Naive thymus-derived CD8-positive, alpha-beta T cell (primary cell): ENCODE data around the gene SPTAN1. TPM values are rescaled to one million over a fixed set of nuclear protein-coding genes. Genes with fewer than 3 reads are reported as not detected.

ENCODE experiments used
- ATAC-seq, 2 donors: fragments of 150-1000 bp; cut with Tn5 transposase in 1 of 2; sonication (Bioruptor Pico), chemical (Tn5 transposase) in 1 of 2; 1 replicate in 1 of 2; 2 replicates in 1 of 2; pipeline ENCODE4 v1.10.0; 2021; ENCODE audit warnings: mild to moderate bottlenecking in 2 of 2, moderate library complexity in 2 of 2
- POLR2A ChIA-PET: fragments of 350-600 bp; sonication (Branson Sonifier 250); formaldehyde crosslinking; loops from one replicate; lab custom pipeline; 2021; ENCODE audit warnings: antibody characterized with exemption; lab: Charles Lee
- DNase-seq, 10 donors: peaks; one replicate each; pipeline versions ENCODE4 v3.0.0 to v3.0.0-alpha.2; 2020 to 2022
- H3K27ac Mint-ChIP-seq, 10 donors: one replicate each; pipeline ENCODE4 v1.8.0; 2020 to 2022; ENCODE audit warnings: mild to moderate bottlenecking in 10 of 10, mixed read lengths in 10 of 10, moderate library complexity in 4 of 10, inconsistent platforms in 1 of 10
- H3K27me3 Mint-ChIP-seq, 5 donors: one replicate each; pipeline ENCODE4 v1.8.0; 2021 to 2022; ENCODE audit warnings: mixed read lengths in 5 of 5
- H3K36me3 Mint-ChIP-seq, 3 donors: one replicate each; pipeline ENCODE4 v1.8.0; 2020 to 2022; ENCODE audit warnings: mixed read lengths in 3 of 3, mild to moderate bottlenecking in 2 of 3, inconsistent platforms in 1 of 3
- H3K4me1 Mint-ChIP-seq, 4 donors: one replicate each; pipeline ENCODE4 v1.8.0; 2021 to 2022; ENCODE audit warnings: mixed read lengths in 4 of 4
- H3K4me3 Mint-ChIP-seq, 10 donors: one replicate each; pipeline ENCODE4 v1.8.0; 2020 to 2022; ENCODE audit warnings: mild to moderate bottlenecking in 10 of 10, mixed read lengths in 10 of 10, moderate library complexity in 6 of 10, inconsistent platforms in 1 of 10
- H3K9me3 Mint-ChIP-seq, 9 donors: one replicate each; pipeline ENCODE4 v1.8.0; 2020 to 2022; ENCODE audit warnings: mixed read lengths in 9 of 9, mild to moderate bottlenecking in 3 of 9, inconsistent platforms in 1 of 9, moderate library complexity in 1 of 9
- polyA plus RNA-seq, 3 donors: library from polyadenylated mRNA; unstranded; fragments of 300-500 nt; fragmentation: Illumina TruSeq; gene quantifications; one replicate each; pipeline ENCODE4 v1.2.3, GENCODE V29; 2021
- total RNA-seq, 8 experiments: library from RNA in 2 of 8; stranded (reverse) in 2 of 8; gene quantifications; one replicate each; pipeline ENCODE4 v1.2.3 and lab custom pipeline; 2021 to 2026

SPTAN1 gene
- total and polyA plus RNA-seq, 5 experiments from 2014 or later = 38.2 to 402 (median 117) TPM

DNA sequence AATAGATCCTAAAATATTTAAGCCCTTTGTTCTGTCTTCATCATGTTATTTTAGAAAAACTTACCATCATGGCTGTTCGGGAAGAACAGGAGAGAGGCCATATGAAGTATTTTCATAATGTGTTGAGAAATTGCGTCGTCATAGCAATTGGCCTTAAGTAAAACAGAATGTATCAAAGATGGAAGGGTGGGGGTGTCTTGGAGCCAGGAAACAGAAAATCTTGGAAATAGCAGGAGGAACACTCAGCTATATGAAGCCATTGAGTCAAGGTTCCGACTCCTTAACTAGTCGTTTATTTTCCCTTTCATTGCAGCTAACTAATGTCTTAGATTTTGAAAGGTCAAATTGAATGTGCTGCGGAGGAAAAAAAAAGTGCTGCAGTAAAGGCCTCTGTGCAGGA lies 1.3 kb downstream of the SPTAN1 start:
- peaks cover 0 to 2% (median 0%) of the 10 kb centered on the region in 3 donors for H3K36me3 Mint-ChIP-seq
- ATAC-seq = no peak
- peaks cover 16 to 45% (median 35%) of the 10 kb centered on the region in 4 donors for H3K4me1 Mint-ChIP-seq
- POLR2A ChIA-PET = interaction anchor here (0.6 to 3.9 kb wide), 8 partner anchors 10 to 136 kb away, joined by 3 to 19 read pairs (median 4); partner anchors contain the start of genes GLE1 and SET
- DNase-seq = no peak
- H3K27me3 Mint-ChIP-seq = no peaks in the 10 kb centered on the region
- H3K27ac Mint-ChIP-seq = no peak overlapping the region
- no peak overlapping the region for H3K4me3 Mint-ChIP-seq
- H3K9me3 Mint-ChIP-seq = no peaks in the 10 kb centered on the region

DNA sequence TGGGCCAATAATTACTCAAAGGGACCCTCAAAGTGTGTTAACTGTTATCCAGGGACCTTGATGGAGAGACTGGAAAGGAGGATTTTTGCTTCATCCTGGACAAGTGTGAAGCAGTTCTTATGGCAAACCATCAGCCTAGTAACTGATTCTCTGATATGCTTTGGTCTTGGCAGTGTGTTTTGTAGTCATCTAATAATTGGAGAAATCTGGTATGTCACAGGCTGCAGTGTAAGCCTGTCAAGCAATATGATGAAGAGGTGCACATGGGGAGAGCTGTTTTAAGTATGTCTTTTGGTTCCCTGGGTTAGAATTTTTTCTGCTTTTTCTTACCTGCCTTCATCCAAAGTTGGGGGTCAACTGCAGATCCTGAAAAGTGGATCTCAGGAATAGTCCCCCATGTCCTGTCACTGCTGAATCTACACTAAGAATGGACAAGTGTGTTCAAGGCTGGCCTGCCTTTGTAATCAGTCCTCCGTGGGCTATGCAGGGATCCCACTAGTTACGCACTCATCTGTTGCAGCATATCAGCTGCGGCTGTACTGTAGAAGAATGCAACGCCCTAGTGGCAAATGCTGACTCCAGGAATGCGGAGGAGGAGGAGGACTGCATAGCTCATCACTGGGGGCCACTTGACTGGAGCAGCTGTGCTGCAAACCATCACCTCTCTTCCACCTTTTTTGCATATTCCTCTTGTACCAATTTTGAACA lies 1.9 kb downstream of the SPTAN1 start:
- Mint-ChIP-seq H3K4me3 (no peak overlapping the region), H3K4me1 (peaks cover 21 to 51% (median 41%) of the 10 kb centered on the region in 4 donors), H3K36me3 (no peaks in the 10 kb centered on the region), H3K27ac (no peak overlapping the region), H3K9me3 (no peaks in the 10 kb centered on the region), H3K27me3 (no peaks in the 10 kb centered on the region)
- ATAC-seq (no peak), DNase-seq (peak in 5 of 10 donors; percentile 10 to 62 (median 13))
- POLR2A ChIA-PET = interaction anchor here (0.6 to 3.9 kb wide), 5 partner anchors 11 to 95 kb away, joined by 3 to 19 read pairs (median 3); partner anchors contain the start of gene GLE1

DNA sequence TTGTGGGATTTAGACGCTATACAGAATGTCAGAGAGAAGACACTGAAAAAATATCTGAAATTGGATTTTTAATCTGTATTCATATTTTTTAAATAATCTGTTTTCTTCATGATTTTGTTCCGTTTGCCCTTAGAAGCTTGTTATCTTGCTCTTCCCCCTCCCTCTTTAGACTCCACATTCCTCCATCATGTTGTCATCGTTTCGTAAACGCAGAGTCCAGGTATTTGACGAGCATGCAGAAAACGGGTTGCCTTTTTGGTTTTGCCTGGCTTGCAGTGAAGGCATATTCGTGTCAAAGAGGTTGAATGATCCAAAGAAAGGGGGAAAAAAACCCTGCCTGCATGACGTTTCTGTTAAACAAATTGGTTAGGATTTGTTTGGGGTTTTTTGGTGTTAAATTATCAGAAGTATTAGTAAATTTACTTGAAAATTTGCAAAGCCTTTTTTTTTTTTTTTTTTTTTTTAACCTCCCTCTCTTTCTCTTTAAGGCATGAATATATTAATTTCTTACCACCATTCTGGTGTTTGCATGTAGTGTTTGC lies 2.9 kb downstream of the SPTAN1 start:
- no peaks in the 10 kb centered on the region for H3K27me3 Mint-ChIP-seq
- ATAC-seq = no peak
- H3K36me3 Mint-ChIP-seq = no peaks in the 10 kb centered on the region
- POLR2A ChIA-PET = interaction anchor here (0.7 to 1.0 kb wide), 2 partner anchors 35 to 263 kb away, joined by 3 to 4 read pairs; partner anchors contain the start of gene ENDOG
- H3K4me1 Mint-ChIP-seq = peaks cover 19 to 49% (median 39%) of the 10 kb centered on the region in 4 donors
- no peaks in the 10 kb centered on the region for H3K9me3 Mint-ChIP-seq
- H3K4me3 Mint-ChIP-seq = no peak overlapping the region
- no peak overlapping the region for H3K27ac Mint-ChIP-seq
- DNase-seq = no peak

DNA sequence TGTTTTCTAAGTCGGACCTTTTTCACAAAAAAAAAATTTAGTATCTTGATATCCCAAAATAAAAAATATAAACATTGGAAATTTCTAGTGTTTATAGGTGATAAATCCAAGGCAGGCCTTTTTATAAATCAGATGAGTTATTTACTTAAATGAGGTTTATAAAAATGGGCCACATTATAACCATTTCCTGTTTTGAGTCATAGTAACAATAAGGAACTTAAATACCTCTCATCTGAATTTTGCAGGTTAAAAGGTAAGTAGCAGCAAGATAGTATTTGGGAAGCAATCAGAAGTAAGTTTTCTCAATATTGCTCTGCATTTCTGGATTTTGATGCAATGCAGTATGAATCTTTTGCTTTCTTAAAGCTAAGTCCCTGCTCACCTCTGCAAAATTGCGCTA lies 3.9 kb downstream of the SPTAN1 start:
- H3K27ac Mint-ChIP-seq = peak overlapping the region in 3 of 10 donors; percentile 4 to 61 (median 22)
- peak overlapping the region in 8 of 10 donors; percentile 15 to 59 (median 40) for H3K4me3 Mint-ChIP-seq
- no peak for ATAC-seq
- no peaks in the 10 kb centered on the region for H3K36me3 Mint-ChIP-seq
- POLR2A ChIA-PET = interaction anchor here (1.0 to 1.1 kb wide), 2 partner anchors 23 to 262 kb away, joined by 3 read pairs; partner anchors contain the start of gene ENDOG
- H3K9me3 Mint-ChIP-seq = no peaks in the 10 kb centered on the region
- H3K4me1 Mint-ChIP-seq = peaks cover 19 to 43% (median 34%) of the 10 kb centered on the region in 4 donors
- DNase-seq = no peak
- H3K27me3 Mint-ChIP-seq = no peaks in the 10 kb centered on the region

DNA sequence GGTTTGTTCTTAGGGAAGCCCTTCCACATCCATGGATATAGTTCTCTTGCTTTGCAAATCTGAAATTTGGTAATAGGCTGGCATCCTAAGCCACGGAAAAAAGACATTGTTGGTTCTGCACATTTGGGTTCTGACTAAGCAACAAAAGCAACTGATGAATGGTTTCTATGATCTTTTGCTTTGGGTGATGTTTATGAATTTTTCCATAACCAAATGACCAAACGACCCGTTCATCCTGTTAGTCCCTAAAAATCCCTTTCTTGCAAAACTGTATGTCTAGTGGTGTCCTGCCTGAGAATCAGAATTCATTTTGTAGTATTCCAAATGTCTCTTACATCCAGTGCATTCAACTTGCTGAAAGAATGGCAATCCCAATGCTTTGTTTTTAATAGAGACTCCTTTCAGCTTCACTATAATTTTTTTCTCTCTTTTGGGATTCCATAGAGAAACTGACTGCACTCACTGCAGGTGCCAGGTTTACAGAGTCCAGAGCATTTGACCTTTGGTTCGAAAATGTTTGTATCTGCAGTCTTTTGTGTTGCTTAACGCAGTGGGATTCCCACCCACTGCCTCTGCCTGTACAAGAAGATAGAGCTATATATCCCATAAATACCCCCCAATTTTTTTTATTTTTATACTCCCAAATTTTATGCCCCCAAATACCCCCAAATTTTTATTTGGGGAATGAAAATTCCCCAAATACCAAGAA lies 4.7 kb downstream of the SPTAN1 start:
- peaks cover 13 to 39% (median 32%) of the 10 kb centered on the region in 4 donors for H3K4me1 Mint-ChIP-seq
- peaks cover 0 to 4% (median 3%) of the 10 kb centered on the region in 3 donors for H3K36me3 Mint-ChIP-seq
- peak overlapping the region in 7 of 10 donors; percentile 14 to 64 (median 34) for H3K27ac Mint-ChIP-seq
- no peaks in the 10 kb centered on the region for H3K9me3 Mint-ChIP-seq
- no peaks in the 10 kb centered on the region for H3K27me3 Mint-ChIP-seq
- DNase-seq (no peak), ATAC-seq (no peak)
- POLR2A ChIA-PET = interaction anchor here (1.1 kb wide), 1 partner anchor 22 kb away, joined by 3 read pairs; no protein-coding TSS in a partner anchor
- peak overlapping the region in 8 of 10 donors; percentile 22 to 59 (median 48) for H3K4me3 Mint-ChIP-seq

DNA sequence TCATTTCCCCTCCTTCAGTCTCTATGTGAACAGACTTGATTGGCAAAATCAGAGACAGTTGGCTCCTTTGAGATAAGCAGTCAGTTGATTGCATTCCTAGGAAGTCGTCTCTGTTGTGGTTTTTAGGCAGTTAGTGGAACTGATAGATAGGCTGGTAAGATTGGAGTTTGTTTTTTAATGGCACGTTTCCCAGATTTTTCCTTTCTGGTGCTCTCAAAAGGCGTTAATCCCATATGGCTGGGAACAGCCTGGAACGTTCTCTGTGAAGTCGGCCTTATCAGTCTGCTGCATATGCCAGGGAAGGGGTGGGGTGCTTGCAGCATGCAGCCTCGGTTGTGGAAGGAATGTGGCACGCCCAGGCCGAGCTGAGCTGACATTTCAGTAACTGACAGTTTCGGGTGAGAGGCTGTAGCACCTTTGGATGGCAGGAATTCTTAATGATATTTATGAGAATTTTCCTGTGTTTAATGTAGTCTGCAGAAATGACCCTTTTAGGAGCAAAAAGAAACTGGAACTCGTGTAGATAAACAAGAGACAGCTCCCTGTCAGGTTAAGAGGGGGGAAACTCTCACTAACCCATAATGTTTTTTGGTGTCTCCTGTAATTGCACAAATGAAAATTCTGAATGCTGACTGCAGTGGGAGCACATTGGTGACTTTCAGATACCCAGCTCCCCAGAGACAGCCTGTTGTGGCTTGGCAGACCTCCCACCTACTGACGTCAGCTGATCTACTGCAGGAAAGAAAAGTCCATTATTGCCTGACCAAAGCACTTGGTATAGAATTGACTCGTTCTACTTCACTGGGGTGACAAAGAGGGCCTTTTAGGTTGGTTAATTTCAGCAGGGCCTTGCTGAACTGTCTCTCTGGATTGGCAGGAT lies 6.3 kb downstream of the SPTAN1 start:
- ATAC-seq (peak; percentile 73 to 85), DNase-seq (peak; percentile 26 to 82 (median 61))
- Mint-ChIP-seq H3K27ac (peak overlapping the region; percentile 63 to 96 (median 86)), H3K4me3 (peak overlapping the region; percentile 36 to 82 (median 61)), H3K27me3 (no peaks in the 10 kb centered on the region), H3K4me1 (peaks cover 18 to 42% (median 35%) of the 10 kb centered on the region in 4 donors), H3K9me3 (no peaks in the 10 kb centered on the region), H3K36me3 (peaks cover 0 to 12% (median 3%) of the 10 kb centered on the region in 3 donors)
- POLR2A ChIA-PET = interaction anchor here (0.7 to 0.9 kb wide), 2 partner anchors 50 to 767 kb away, joined by 3 read pairs; no protein-coding TSS in a partner anchor

DNA sequence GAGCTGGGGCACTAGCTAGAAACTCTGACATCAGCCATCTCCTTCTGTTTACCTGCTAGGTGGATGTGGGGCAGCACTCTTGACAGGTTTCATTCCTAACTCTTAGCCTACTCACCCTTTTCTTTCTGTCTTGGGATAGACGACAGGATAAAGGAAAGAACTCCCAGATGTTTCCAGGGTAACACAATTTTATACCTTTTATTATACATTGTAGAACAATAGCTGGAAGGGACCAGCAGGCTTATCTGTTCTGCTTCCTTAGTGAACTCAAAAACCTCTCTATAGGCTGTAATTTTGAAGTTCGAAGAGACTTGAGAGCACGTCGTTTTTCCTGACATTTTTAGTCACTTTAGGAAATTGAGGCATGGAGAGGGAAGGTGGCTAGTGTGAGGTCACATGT lies 13.2 kb downstream of the SPTAN1 start:
- H3K36me3 Mint-ChIP-seq = peaks cover 7 to 52% (median 12%) of the 10 kb centered on the region in 3 donors
- POLR2A ChIA-PET = no interaction called here
- ATAC-seq (no peak), DNase-seq (no peak)
- peak overlapping the region in 5 of 10 donors; percentile 26 to 58 (median 33) for H3K27ac Mint-ChIP-seq
- no peaks in the 10 kb centered on the region for H3K27me3 Mint-ChIP-seq
- no peak overlapping the region for H3K4me3 Mint-ChIP-seq
- H3K4me1 Mint-ChIP-seq = peaks cover 17 to 36% (median 24%) of the 10 kb centered on the region in 4 donors
- no peaks in the 10 kb centered on the region for H3K9me3 Mint-ChIP-seq

DNA sequence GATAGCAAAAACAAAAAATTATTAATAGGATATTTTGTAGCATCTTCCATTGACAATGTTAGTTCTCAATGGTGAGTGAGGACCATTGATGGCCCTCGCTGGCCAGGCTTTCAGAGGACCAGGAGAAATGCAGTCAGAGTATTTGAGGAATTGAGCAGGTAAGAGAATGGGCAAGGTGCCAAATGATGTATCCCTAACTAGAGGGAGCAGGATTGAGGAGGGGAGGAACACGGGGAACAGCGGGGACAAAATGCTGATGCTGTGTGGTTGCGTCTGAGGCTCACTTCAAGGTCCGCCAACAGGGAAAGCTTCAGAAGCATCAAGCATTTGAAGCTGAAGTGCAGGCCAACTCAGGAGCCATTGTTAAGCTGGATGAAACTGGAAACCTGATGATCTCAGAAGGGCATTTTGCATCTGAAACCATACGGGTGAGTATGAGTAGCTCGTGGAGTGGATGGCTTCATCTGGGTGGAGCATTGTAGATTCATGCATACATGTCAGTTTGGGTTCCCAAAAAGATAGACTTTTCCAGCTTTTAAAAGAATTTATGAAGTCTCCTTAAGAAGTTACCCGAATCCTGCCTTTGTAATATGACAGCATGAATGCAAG lies 16.2 kb downstream of the SPTAN1 start:
- Mint-ChIP-seq H3K27me3 (no peaks in the 10 kb centered on the region), H3K27ac (peak overlapping the region in 3 of 10 donors; percentile 43 to 79 (median 65)), H3K4me1 (peaks cover 14 to 26% (median 19%) of the 10 kb centered on the region in 4 donors), H3K36me3 (peaks cover 7 to 67% (median 12%) of the 10 kb centered on the region in 3 donors), H3K9me3 (no peaks in the 10 kb centered on the region), H3K4me3 (no peak overlapping the region)
- no peak for ATAC-seq
- DNase-seq = no peak
- POLR2A ChIA-PET = interaction anchor here (0.6 kb wide), 1 partner anchor 331 kb away, joined by 3 read pairs; no protein-coding TSS in a partner anchor

DNA sequence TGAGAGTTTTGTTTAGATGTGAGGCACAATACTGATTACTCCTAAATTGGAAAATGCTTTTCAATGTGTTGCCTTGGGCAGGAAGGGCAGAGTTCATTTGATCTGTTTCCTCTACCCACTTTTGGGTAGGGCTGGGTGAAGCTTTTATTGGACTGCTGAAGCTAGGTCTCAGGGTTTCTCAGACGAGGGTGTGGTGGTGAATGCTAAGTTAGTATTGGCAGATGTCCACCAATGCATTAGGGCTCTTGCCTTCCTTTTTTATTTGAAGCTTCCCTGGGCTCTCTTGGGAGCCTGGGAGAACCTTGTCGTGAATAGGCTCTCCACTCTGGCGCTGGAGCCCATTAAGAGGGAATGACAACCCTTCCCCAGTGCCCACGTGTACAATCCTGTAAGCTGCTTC lies 23.1 kb downstream of the SPTAN1 start:
- H3K27me3 Mint-ChIP-seq = no peaks in the 10 kb centered on the region
- POLR2A ChIA-PET = interaction anchor here (0.6 to 1.1 kb wide), 2 partner anchors 23 to 331 kb away, joined by 4 to 5 read pairs; partner anchors contain the start of gene SPTAN1
- H3K9me3 Mint-ChIP-seq = no peaks in the 10 kb centered on the region
- no peak overlapping the region for H3K4me3 Mint-ChIP-seq
- ATAC-seq = no peak
- peak overlapping the region in 5 of 10 donors; percentile 19 to 83 (median 32) for H3K27ac Mint-ChIP-seq
- peaks cover 0 to 92% (median 15%) of the 10 kb centered on the region in 3 donors for H3K36me3 Mint-ChIP-seq
- DNase-seq = no peak
- peaks cover 0 to 13% (median 8%) of the 10 kb centered on the region in 4 donors for H3K4me1 Mint-ChIP-seq

DNA sequence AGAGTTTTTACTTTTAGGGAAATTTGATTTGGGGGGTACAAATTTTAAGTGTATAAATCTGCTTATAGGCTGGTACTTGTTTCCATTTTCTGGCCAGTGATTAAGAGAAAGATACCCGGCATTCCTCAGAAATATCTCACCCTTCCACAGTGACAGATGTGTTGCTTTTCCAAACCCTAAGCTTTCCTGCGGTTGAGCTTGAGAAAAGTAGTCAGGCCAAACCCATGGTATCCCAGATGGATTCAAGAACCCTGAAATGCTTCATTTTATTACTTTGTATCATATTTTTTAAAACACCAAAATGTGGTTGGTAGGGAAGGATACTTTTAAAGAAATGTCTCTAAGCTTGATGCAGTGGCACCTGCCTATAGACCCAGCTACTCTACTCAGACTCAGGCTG lies 23.5 kb downstream of the SPTAN1 start:
- POLR2A ChIA-PET = no interaction called here
- peak overlapping the region in 3 of 10 donors; percentile 16 to 58 (median 35) for H3K27ac Mint-ChIP-seq
- H3K4me1 Mint-ChIP-seq = peaks cover 0 to 13% (median 8%) of the 10 kb centered on the region in 4 donors
- H3K4me3 Mint-ChIP-seq = no peak overlapping the region
- H3K27me3 Mint-ChIP-seq = no peaks in the 10 kb centered on the region
- no peaks in the 10 kb centered on the region for H3K9me3 Mint-ChIP-seq
- peaks cover 0 to 92% (median 15%) of the 10 kb centered on the region in 3 donors for H3K36me3 Mint-ChIP-seq
- DNase-seq = no peak
- ATAC-seq = no peak

DNA sequence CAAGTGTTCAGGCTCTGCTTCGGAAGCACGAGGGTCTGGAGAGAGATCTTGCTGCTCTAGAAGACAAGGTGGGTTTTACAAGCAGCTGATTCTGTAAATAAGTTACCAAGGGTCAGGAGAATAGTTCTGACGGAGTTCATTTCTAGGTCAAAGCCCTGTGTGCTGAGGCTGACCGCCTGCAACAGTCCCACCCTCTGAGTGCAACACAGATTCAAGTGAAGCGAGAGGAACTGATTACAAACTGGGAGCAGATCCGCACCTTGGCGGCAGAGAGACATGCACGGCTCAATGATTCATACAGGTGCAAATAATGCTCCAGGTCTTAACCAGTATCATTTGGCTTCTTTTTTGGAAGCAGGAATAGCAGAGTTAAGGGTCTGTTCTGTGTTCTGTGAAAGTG lies 24.8 kb downstream of the SPTAN1 start:
- H3K4me1 Mint-ChIP-seq = peaks cover 0 to 13% (median 7%) of the 10 kb centered on the region in 4 donors
- DNase-seq (no peak), ATAC-seq (no peak)
- peak overlapping the region in 3 of 10 donors; percentile 21 to 80 (median 72) for H3K27ac Mint-ChIP-seq
- H3K9me3 Mint-ChIP-seq = no peaks in the 10 kb centered on the region
- H3K36me3 Mint-ChIP-seq = peaks cover 0 to 95% (median 17%) of the 10 kb centered on the region in 3 donors
- no peaks in the 10 kb centered on the region for H3K27me3 Mint-ChIP-seq
- POLR2A ChIA-PET = no interaction called here
- no peak overlapping the region for H3K4me3 Mint-ChIP-seq
